HL-60 (cell line): ENCODE data around the gene HBG1.

ENCODE experiments used
- DNase-seq, 2 experiments: peaks; one replicate each; pipeline ENCODE4 v3.0.0-alpha.2; 2010 to 2020; ENCODE audit warnings: low read depth in 1 of 2, low spot score in 1 of 2
- H3K27ac ChIP-seq: fragments of 250-450 bp; sonication (Bioruptor Pico); replicated peaks from 2 replicates; pipeline ENCODE4 v1.5.1; 2020; ENCODE audit warnings: mild to moderate bottlenecking, moderate library complexity
- H3K27me3 ChIP-seq: fragments of 250-450 bp; sonication (Bioruptor Pico); 2 replicates; pipeline ENCODE4 v1.5.1; 2021; ENCODE audit warnings: mild to moderate bottlenecking, moderate library complexity; ENCODE audit not compliant: insufficient read depth, poor library complexity, severe bottlenecking
- H3K4me3 ChIP-seq: replicated peaks from 2 replicates; pipeline ENCODE4 v1.5.1; 2011; ENCODE audit warnings: mild to moderate bottlenecking, control low read depth, low read length; ENCODE audit not compliant: insufficient read depth
- GABPA ChIP-seq: IDR thresholded peaks from 2 replicates; pipeline ENCODE4 v1.6.1; 2012; ENCODE audit warnings: low read depth
- POLR2AphosphoS5 ChIP-seq: IDR thresholded peaks from 2 replicates; pipeline ENCODE4 v1.6.1; 2012; ENCODE audit warnings: low read depth
- SPI1 ChIP-seq: IDR thresholded peaks from 2 replicates; pipeline ENCODE4 v1.6.1; 2012; ENCODE audit warnings: low read depth, mild to moderate bottlenecking, borderline replicate concordance
- TF ChIP-seq, protein P1 (sequence below): IDR thresholded peaks from one replicate; pipeline ENCODE4 v1.5.1; 2011; ENCODE audit warnings: low read length, control low read depth, inconsistent platforms; ENCODE audit not compliant: insufficient read depth
- TF ChIP-seq, protein P2 (sequence below): IDR thresholded peaks from 2 replicates; pipeline ENCODE4 v1.6.1; 2012; ENCODE audit warnings: low read depth; ENCODE audit not compliant: insufficient replicate concordance

The HBG1 gene

DNA sequence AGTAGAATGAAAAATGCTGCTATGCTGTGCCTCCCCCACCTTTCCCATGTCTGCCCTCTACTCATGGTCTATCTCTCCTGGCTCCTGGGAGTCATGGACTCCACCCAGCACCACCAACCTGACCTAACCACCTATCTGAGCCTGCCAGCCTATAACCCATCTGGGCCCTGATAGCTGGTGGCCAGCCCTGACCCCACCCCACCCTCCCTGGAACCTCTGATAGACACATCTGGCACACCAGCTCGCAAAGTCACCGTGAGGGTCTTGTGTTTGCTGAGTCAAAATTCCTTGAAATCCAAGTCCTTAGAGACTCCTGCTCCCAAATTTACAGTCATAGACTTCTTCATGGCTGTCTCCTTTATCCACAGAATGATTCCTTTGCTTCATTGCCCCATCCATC lies 35.0 kb upstream of the HBG1 start:
- H3K4me3 ChIP-seq: no peak overlapping the region

DNA sequence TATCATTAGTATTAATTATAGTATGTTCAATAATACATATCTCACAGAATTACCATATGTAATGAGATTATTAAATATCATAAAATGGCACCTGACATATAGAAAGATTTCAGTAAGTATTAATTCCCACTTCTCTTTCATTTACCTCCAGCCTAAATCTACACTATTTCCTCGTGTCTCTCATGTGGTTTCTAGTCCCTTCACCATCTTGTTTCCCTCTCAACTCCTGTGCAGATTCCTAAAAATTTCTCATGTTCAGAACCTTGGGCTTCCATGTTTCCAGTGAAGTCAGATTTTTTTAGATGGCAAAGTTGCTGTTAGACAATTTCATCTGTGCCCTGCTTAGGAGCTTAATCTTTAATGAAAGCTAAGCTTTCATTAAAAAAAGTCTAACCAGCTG lies 34.2 kb upstream of the HBG1 start:
- H3K4me3 ChIP-seq: no peak overlapping the region
- H3K27me3 ChIP-seq: no peaks in the 10 kb centered on the region
- H3K27ac ChIP-seq: no peak overlapping the region
- TF ChIP-seq POLR2AphosphoS5 (no peak), SPI1 (no peak), GABPA (no peak)
- TF ChIP-seq, protein P1, sequence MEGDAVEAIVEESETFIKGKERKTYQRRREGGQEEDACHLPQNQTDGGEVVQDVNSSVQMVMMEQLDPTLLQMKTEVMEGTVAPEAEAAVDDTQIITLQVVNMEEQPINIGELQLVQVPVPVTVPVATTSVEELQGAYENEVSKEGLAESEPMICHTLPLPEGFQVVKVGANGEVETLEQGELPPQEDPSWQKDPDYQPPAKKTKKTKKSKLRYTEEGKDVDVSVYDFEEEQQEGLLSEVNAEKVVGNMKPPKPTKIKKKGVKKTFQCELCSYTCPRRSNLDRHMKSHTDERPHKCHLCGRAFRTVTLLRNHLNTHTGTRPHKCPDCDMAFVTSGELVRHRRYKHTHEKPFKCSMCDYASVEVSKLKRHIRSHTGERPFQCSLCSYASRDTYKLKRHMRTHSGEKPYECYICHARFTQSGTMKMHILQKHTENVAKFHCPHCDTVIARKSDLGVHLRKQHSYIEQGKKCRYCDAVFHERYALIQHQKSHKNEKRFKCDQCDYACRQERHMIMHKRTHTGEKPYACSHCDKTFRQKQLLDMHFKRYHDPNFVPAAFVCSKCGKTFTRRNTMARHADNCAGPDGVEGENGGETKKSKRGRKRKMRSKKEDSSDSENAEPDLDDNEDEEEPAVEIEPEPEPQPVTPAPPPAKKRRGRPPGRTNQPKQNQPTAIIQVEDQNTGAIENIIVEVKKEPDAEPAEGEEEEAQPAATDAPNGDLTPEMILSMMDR: no peak
- TF ChIP-seq, protein P2, sequence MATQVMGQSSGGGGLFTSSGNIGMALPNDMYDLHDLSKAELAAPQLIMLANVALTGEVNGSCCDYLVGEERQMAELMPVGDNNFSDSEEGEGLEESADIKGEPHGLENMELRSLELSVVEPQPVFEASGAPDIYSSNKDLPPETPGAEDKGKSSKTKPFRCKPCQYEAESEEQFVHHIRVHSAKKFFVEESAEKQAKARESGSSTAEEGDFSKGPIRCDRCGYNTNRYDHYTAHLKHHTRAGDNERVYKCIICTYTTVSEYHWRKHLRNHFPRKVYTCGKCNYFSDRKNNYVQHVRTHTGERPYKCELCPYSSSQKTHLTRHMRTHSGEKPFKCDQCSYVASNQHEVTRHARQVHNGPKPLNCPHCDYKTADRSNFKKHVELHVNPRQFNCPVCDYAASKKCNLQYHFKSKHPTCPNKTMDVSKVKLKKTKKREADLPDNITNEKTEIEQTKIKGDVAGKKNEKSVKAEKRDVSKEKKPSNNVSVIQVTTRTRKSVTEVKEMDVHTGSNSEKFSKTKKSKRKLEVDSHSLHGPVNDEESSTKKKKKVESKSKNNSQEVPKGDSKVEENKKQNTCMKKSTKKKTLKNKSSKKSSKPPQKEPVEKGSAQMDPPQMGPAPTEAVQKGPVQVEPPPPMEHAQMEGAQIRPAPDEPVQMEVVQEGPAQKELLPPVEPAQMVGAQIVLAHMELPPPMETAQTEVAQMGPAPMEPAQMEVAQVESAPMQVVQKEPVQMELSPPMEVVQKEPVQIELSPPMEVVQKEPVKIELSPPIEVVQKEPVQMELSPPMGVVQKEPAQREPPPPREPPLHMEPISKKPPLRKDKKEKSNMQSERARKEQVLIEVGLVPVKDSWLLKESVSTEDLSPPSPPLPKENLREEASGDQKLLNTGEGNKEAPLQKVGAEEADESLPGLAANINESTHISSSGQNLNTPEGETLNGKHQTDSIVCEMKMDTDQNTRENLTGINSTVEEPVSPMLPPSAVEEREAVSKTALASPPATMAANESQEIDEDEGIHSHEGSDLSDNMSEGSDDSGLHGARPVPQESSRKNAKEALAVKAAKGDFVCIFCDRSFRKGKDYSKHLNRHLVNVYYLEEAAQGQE: no peak
- DNase-seq: no peak

More for the DNA sequence above, 35.0 kb upstream of the HBG1 start:
- TF ChIP-seq POLR2AphosphoS5: no peak
- TF ChIP-seq SPI1: no peak
- TF ChIP-seq, protein P2: no peak
- no peak for TF ChIP-seq GABPA
- TF ChIP-seq, protein P1: no peak
- Histone ChIP-seq H3K27ac (no peak overlapping the region), H3K27me3 (no peaks in the 10 kb centered on the region)
- no peak for DNase-seq

DNA sequence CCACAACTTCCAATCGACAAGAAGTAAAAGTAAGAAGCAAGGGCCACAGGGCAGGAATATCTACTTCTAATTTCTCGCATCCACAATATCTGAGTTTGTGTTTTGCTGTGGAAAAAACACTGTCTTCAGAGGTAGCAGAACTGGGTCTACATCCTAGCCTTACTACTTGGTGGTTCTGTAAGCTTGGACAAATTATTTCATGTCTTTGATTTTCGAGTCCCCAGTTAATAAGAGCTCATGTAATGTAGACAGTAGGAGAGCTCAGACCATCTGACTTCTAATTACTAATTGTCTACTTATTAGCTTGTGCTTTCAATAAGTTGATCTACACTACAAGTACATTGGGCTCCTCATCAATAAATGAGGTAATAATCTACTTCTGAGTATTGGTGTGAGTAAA lies 33.4 kb upstream of the HBG1 start:
- Histone ChIP-seq H3K27me3 (no peaks in the 10 kb centered on the region), H3K27ac (no peak overlapping the region), H3K4me3 (no peak overlapping the region)
- no peak for DNase-seq
- TF ChIP-seq SPI1 (no peak), GABPA (no peak), POLR2AphosphoS5 (no peak)
- TF ChIP-seq, protein P1: no peak
- TF ChIP-seq, protein P2: no peak
